ENCODE results near the gene FAM3A. TPM values are rescaled to one million over a fixed set of nuclear protein-coding genes. Genes with fewer than 3 reads are reported as not detected.

The FAM3A gene
- total and polyA plus RNA-seq, 2 of the 8 experiments (the other 6 are each of a cell fraction or from before 2014, with no cell fraction given), result 16.2 to 18.6 TPM

DNA sequence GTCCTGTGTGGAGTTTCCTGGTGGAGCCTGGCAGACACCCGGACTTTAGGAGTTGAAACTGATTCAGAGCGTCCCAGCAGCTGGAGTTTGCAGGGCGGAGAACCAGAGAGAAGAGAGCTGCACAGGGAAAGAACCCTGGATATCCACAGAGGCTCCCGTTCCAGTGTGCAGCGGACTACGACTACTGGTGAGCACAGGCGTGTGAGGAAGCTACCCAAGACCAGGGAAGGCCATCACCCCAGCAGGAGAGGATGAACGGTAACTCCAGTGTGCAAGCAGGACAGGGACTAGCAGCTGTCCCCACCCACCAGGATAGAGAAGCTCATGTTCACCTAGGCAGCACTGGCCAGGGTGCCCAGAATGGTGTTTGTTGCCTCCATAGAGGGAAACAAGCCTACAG, 39.2 kb downstream of the FAM3A start:
- Histone ChIP-seq H4K5ac (ENCODE audit: insufficient read length, low read depth, low read length) (no peak overlapping the region), H4K20me1 (replicated peaks in 1 of 2; ENCODE audit: control insufficient read depth in 1 of 2, insufficient read depth in 2 of 2, low read length in 2 of 2) (no peaks in the 10 kb centered on the region), H3K18ac (ENCODE audit: extremely low read depth, low read length) (no peak overlapping the region), H3K27ac (ENCODE audit: low read depth, low read length) (no peak overlapping the region), H3K14ac (ENCODE audit: insufficient read length) (no peak overlapping the region), H3K36me3 (ENCODE audit: control insufficient read depth in 2 of 4, insufficient read depth in 4 of 4, low read length in 3 of 4) (no peaks in the 10 kb centered on the region; a peak in 1 of 8 replicates), H3K4me2 (ENCODE audit: insufficient read depth in 1 of 2, low read depth in 2 of 2, low read length in 2 of 2) (no peak overlapping the region), H2BK12ac (ENCODE audit: low read depth, low read length) (no peak overlapping the region), H2AFZ (ENCODE audit: low read length) (no peak overlapping the region), H3K9ac (replicated peaks in 1 of 4; ENCODE audit: extremely low read depth in 1 of 4, low read depth in 3 of 4, low read length in 3 of 4) (no peak overlapping the region), H2BK5ac (ENCODE audit: low read depth, low read length) (no peak overlapping the region), H2AK5ac (ENCODE audit: low read depth, low read length) (no peak overlapping the region), H2BK15ac (ENCODE audit: low read length) (no peak overlapping the region), H4K8ac (ENCODE audit: extremely low read depth, insufficient read depth, low read length) (no peak overlapping the region; the same call in 1 of the 2 replicates), H2BK20ac (ENCODE audit: low read length) (no peak overlapping the region), H3K4me3 (ENCODE audit: extremely low read depth in 1 of 4, insufficient read depth in 2 of 4, low read depth in 3 of 4, low read length in 4 of 4) (no peak overlapping the region), H3K23ac (ENCODE audit: insufficient read length) (no peak overlapping the region), H2BK120ac (replicated peaks; ENCODE audit: low read depth, low read length) (no peak overlapping the region), H3K23me2 (ENCODE audit: low read depth, low read length) (0 out of 2 replicates have a peak, but pooled peaks cover 3% of the 10 kb centered on the region), H3K9me3 (ENCODE audit: insufficient read depth in 2 of 2, low read depth in 1 of 2, low read length in 1 of 2) (no peaks in the 10 kb centered on the region), H4K91ac (replicated peaks; ENCODE audit: insufficient read length, low read length) (no peak overlapping the region), H3K79me2 (ENCODE audit: control insufficient read depth in 1 of 2, insufficient read depth in 2 of 2, low read length in 2 of 2) (no peaks in the 10 kb centered on the region), H3K4ac (replicated peaks; ENCODE audit: insufficient read length, low read depth, low read length) (no peak overlapping the region), H3K56ac (replicated peaks; ENCODE audit: insufficient read length, low read depth, low read length) (no peak overlapping the region), H3K79me1 (ENCODE audit: low read depth, low read length) (no peaks in the 10 kb centered on the region), H3K27me3 (replicated peaks in 1 of 4; ENCODE audit: control insufficient read depth in 3 of 4, extremely low read depth in 1 of 4, insufficient read depth in 3 of 4, low read length in 3 of 4) (no peaks in the 10 kb centered on the region), H3K4me1 (replicated peaks in 1 of 4; ENCODE audit: control insufficient read depth in 3 of 4, insufficient read depth in 4 of 4, low read length in 3 of 4) (peaks cover 0 to 6% (median 0%) of the 10 kb centered on the region in 4 experiments; a peak in 1 of 7 replicates)
- WGBS, 2 experiments (ENCODE audit: extremely low coverage in 1 of 2, insufficient coverage in 1 of 2, insufficient read length in 1 of 2, insufficient replicate concordance in 2 of 2, low coverage in 1 of 2, low lambda C conversion rate in 2 of 2, missing lambda C conversion rate in 1 of 2), result 91% methylated on average over 4 of the region's 8 CpGs; no CpG with 5 or more reads in 1 of the 2 experiments
- no peak for TF ChIP-seq TAF1 (IDR thresholded peaks at IDR 0.05; ENCODE audit: low read depth, low read length)
- TF ChIP-seq EGR1 (IDR thresholded peaks at IDR 0.05; ENCODE audit: borderline replicate concordance, low read depth, low read length), result no peak
- FAIRE-seq, result no peak
- CTCF ChIA-PET (ENCODE audit: partially characterized antibody), result interaction anchor here (0.7 kb wide), 1 partner anchor 34 kb away, joined by 3 read pairs; no protein-coding TSS in a partner anchor
- DNase-seq (ENCODE audit: low read depth in 1 of 2, low spot score in 2 of 2), result no peak
- POLR2A ChIA-PET (ENCODE audit: partially characterized antibody), result interaction anchor here (0.7 to 1.9 kb wide), 6 partner anchors 10 to 304 kb away, joined by 3 to 6 read pairs (median 4); partner anchors contain the start of genes FAM50A, PLXNA3 and UBL4A

All from H1 (cell line).